A172 (cell line): ENCODE results near the gene KIFC3. TPM values are rescaled to one million over a fixed set of nuclear protein-coding genes. Genes with fewer than 3 reads are reported as not detected.
"Not testable (repeated sequence)": the region's sequence is repeated elsewhere in the genome, so short reads cannot be mapped to it uniquely, and the experiment has no call there.

Source experiments
- DNase-seq: peaks from one replicate; pipeline ENCODE4 v3.0.0-alpha.2; 2015; ENCODE audit warnings: low spot score
- total RNA-seq: library from RNA; depleted of rRNA; stranded (reverse); fragments of >200 nt; shearing (Covaris generic); gene quantifications from 2 replicates; pipeline ENCODE4 v1.2.3, GENCODE V29; 2014

KIFC3 gene
- total RNA-seq, 1 experiment from 2014 or later: 90.4 TPM

GRCh38 chr16:57825298-57826044 lies 23.2 kb upstream of the KIFC3 start:
- no peak for DNase-seq

DNA sequence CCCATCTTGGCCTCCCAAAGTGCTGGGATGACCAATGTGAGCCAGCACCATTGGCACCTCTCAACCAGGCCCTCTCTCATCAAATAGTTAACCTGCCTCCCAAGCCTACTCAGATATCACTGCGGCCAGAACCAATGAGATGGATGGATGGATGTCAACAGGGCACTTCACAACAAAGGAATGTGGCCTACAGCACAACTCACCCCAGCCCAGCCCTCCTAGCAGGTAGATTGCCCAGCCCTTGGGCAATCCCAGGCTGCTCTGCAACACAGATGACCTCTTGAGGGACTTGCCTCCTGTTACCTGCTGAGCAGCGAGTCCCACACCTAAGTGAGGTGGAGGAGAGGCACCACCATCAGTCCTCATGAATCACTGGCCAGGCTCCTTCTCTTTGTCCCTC lies 22.6 kb upstream of the KIFC3 start:
- no peak for DNase-seq

DNA sequence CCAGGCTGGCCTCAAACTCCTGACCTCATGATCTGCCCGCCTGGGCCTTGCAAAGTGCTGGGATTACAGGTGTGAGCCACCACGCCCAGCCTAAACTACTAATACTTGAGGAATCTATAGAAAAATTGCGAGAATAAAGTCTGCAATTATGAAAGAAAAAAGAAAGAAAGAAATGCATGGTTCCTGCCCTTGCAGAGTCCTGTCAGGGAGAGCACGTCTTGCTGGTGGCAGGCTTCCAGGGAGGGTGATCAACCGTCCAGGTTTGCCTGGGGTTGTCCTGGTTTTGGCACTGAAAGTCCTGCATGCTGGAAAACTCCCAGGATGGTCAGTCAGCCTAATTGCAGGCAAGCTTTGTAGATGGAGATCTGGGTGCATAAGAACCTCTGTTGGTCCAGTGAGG lies 21.5 kb upstream of the KIFC3 start:
- DNase-seq: no peak

DNA sequence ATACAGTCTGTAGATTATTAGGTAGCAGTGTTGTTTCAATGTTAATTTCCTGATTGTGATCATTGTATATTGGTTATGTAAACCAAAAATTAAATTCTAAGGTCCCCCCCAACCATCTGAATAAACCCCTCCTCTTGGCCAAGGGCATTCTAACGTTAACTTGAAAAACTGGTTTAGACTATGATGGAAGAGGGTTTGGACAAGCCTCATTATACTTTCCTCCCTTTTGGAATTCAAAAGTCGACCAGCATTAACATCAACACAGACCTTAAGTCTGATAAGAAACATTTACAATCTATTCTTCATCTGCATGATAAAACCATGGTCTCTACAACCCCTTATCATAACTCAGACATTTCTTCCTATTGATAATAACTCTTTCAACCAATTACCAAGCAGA lies 20.6 kb upstream of the KIFC3 start:
- no peak for DNase-seq

DNA sequence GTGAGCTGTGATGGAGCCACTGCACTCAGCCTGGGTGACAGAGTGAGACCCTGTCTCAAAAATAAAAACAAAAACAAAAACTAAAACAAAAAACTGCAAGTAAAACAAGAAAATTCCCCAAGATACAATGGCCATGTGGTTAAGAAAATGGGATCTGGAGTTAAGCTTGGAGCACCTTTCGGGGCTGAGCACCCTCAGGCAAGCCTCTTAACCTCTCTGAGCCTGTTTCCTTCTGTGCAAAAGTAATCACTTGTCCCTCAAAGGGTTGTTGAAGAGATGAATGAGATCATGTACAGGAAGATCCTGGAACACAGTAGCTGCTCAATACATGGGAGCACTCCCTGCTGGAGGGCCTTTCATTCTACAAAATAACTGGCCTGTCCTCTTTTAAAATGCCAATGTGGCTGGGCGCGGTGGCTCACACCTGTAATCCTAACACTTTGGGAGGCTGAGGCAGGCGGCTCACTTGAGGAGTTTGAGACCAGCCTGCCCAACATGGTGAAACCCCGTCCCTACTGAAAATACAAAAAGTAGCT lies 19.8 kb upstream of the KIFC3 start:
- no peak for DNase-seq

- DNase-seq: no peak
Measured at GRCh38 chr16:57821149-57821971, 19.1 kb upstream of the KIFC3 start.

DNA sequence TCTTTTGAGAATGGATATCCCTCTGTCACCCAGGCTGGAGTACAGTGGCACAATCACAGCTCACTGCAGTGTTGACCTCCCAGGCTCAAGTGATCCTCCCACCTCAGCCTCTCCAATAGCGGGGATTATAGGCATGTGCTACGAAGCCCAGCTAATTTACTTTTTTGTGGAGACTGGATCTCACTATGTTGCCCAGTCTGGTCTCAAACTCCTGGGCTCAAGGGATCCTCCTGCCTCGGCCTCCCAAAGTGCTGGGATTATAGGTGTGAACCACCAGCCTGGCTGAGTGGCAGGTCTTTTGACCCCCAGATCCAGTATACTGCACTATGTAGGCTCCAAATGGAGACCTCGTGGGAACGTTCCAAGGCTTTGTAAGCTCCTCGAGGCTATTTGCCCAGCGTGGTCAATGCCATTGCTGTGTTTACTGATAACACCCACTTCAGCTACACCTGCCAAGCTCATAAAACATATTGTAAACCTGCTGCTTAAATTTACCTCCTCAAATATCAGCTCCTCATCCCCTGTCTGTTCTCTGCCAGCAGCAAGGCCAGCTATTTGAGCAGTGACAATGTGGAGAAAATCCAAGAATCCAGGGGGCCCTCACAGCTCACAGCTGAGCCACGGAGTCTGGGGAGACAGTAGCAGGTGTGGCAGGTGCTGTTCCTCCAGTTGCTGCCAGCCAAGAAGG lies 16.2 kb upstream of the KIFC3 start:
- no peak for DNase-seq

GRCh38 chr16:57817680-57818079 lies 15.4 kb upstream of the KIFC3 start:
- DNase-seq: no peak

GRCh38 chr16:57815987-57816745 lies 13.9 kb upstream of the KIFC3 start:
- peak; percentile 86 for DNase-seq

GRCh38 chr16:57814896-57815295 lies 12.6 kb upstream of the KIFC3 start:
- DNase-seq: no peak

DNA sequence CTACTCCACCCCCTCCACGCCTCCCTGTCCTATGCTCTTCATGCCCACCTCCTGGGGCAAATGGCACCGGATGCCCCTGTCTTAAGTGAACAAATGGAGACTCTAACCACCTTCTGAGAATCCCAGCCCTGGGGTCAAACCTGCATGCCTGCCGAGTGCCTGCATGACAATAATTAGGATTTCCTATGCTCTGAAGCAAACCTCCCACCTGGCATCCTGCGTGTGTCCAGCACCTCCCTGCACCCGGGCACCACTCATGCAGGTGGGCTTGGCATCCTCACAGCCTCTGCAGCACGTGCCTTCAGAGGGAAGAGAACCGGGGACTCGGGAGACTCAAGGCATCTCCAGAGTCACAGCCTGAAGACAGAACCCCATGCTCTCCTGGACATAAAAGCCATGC lies 11.2 kb upstream of the KIFC3 start:
- DNase-seq: no peak

DNA sequence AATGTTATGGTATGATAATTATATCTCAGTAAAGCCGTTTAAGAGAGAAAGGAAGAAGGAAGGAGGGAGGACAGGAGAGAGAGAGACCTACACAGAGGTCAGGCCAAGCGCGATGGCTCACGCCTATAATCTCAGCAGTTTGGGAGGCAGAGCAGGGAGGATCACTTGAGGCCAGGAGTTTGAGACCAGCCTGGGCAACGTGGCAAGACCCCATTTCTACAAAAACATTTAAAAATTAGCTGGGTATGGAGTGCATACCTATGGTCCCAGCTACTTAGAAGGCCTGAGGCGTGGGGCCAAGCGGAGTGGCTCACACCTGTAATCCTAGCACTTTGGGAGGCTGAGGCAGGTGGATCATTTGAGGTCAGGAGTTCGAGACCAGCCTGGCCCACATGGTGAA lies 9.0 kb upstream of the KIFC3 start:
- DNase-seq: not testable (repeated sequence)

GRCh38 chr16:57810197-57811031 lies 8.1 kb upstream of the KIFC3 start:
- peak; percentile 95 for DNase-seq

- peak; percentile 38 for DNase-seq
Measured at GRCh38 chr16:57809276-57810196, 7.2 kb upstream of the KIFC3 start.

DNA sequence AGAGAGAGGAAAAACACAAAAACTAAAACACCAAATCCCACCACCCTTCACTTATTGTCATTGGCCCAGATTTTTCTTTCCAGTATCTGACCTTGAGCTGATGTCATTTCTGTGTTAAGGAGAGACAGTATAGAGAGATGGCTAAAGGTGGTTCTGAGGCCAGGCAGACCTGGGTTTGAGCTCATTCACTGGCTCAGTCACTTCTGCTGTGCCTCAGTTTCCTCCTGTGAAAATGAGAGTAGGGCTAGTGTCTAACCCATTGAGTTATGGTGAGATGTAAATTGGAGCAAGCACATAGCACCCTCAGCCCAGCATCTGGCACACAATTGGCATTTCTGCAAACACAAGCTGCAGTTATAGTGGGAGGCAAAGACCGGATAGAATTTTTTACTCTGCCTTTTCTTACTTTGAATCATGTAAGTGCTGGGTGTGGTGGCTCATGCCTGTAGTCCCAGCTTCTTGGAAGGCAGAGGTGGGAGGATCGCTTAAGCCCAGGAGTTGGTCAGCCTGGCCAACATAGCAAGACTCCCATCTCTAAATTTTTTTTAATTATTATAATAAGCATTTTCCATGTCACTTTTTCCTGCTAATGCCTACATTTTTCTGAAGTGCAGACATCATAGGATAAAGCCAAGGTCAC lies 6.4 kb upstream of the KIFC3 start:
- DNase-seq: no peak

DNA sequence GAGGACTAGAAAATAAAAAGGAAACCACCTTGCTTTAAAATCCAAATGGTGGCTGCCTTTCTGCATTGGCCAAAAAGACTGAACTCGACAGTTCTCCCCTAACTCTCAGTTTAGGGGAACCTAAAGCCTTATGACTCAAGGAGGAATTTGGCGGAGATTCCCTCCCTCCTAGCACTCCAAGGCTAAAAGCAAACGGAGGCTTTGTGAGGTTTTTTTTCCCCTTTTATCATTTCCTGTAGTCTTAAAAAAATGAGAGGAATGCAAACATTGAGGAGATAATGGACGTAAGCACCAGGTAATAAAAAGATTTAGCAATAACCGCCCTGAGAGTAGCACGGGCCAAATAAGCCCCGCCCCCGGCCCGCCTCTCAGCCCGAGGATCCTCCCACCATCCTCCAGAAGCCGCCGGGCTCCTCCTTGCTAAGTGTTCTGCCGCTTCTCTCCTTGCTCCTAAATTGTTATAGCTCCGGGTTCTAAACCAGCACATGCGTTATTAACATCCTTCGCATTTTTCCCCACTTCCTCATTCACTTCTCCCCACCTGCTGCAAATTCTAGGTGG lies 5.8 kb upstream of the KIFC3 start:
- peak; percentile 94 for DNase-seq

- peak; percentile 76 for DNase-seq
Measured at GRCh38 chr16:57807252-57807967, 5.1 kb upstream of the KIFC3 start.

GRCh38 chr16:57805176-57805575 lies 2.9 kb upstream of the KIFC3 start:
- DNase-seq: no peak
